RWPE2 (cell line): ENCODE measurements around the gene HOXB6.

Experiments used
- ATAC-seq: fragments of 200-7000 bp; cut with Tn5 transposase; 3 replicates; pipeline ENCODE4 v1.9.1; 2021; ENCODE audit warnings: low read depth
- DNase-seq: peaks from one replicate; pipeline ENCODE4 v3.0.0-alpha.2; 2020; ENCODE audit warnings: low spot score
- H3K27ac ChIP-seq: fragments of 450-650 bp; 2 replicates; pipeline ENCODE4 v1.5.1; 2017; ENCODE audit warnings: mild to moderate bottlenecking; ENCODE audit not compliant: poor library complexity, severe bottlenecking
- H3K27me3 ChIP-seq: fragments of 250-450 bp; sonication (Bioruptor Pico); 2 replicates; pipeline ENCODE4 v1.5.1; 2021; ENCODE audit warnings: mild to moderate bottlenecking, moderate library complexity; ENCODE audit not compliant: insufficient read depth, poor library complexity, severe bottlenecking
- H3K36me3 ChIP-seq: fragments of 250-450 bp; sonication (Bioruptor Pico); 2 replicates; pipeline ENCODE4 v1.5.1; 2020; ENCODE audit warnings: low read depth, mild to moderate bottlenecking, moderate library complexity
- H3K4me1 ChIP-seq: fragments of 250-450 bp; sonication (Bioruptor Pico); 2 replicates; pipeline ENCODE4 v1.5.1; 2021; ENCODE audit warnings: mild to moderate bottlenecking, moderate library complexity; ENCODE audit not compliant: insufficient read depth, poor library complexity, severe bottlenecking
- H3K4me3 ChIP-seq: fragments of 250-450 bp; sonication (Bioruptor Pico); 2 replicates; pipeline ENCODE4 v1.5.1; 2021; ENCODE audit warnings: mild to moderate bottlenecking, moderate library complexity; ENCODE audit not compliant: severe bottlenecking
- H3K9me3 ChIP-seq: fragments of 250-450 bp; sonication (Bioruptor Pico); 2 replicates; pipeline ENCODE4 v1.5.1; 2021; ENCODE audit warnings: mild to moderate bottlenecking, moderate library complexity; ENCODE audit not compliant: severe bottlenecking
- CTCF ChIP-seq: fragments of 450-650 bp; IDR thresholded peaks from one replicate; pipeline ENCODE4 v1.5.1; 2017; ENCODE audit warnings: mild to moderate bottlenecking, moderate library complexity; ENCODE audit not compliant: poor library complexity, severe bottlenecking

The HOXB6 gene

GRCh38 chr17:48575066-48575582, 29.7 kb downstream of the HOXB6 start:
- H3K36me3 ChIP-seq: peaks cover 5% of the 10 kb centered on the region
- H3K27ac ChIP-seq: no peak overlapping the region
- TF ChIP-seq CTCF: no peak
- no peak for ATAC-seq
- H3K27me3 ChIP-seq: no peaks in the 10 kb centered on the region
- H3K4me1 ChIP-seq: peaks cover 5% of the 10 kb centered on the region
- H3K9me3 ChIP-seq: no peaks in the 10 kb centered on the region
- no peak overlapping the region for H3K4me3 ChIP-seq
- DNase-seq: no peak

GRCh38 chr17:48574505-48575065, 30.2 kb downstream of the HOXB6 start:
- TF ChIP-seq CTCF: no peak
- Histone ChIP-seq H3K36me3 (peaks cover 5% of the 10 kb centered on the region), H3K9me3 (no peaks in the 10 kb centered on the region), H3K4me1 (peaks cover 5% of the 10 kb centered on the region), H3K4me3 (no peak overlapping the region), H3K27me3 (no peaks in the 10 kb centered on the region), H3K27ac (no peak overlapping the region)
- ATAC-seq (no peak), DNase-seq (no peak)

GRCh38 chr17:48571826-48572417, 32.9 kb downstream of the HOXB6 start:
- no peak for TF ChIP-seq CTCF
- ATAC-seq (no peak), DNase-seq (no peak)
- Histone ChIP-seq H3K27me3 (no peaks in the 10 kb centered on the region), H3K9me3 (no peaks in the 10 kb centered on the region), H3K4me3 (no peak overlapping the region), H3K27ac (no peak overlapping the region), H3K4me1 (peaks cover 5% of the 10 kb centered on the region), H3K36me3 (peaks cover 5% of the 10 kb centered on the region)

- no peaks in the 10 kb centered on the region for H3K27me3 ChIP-seq
- H3K27ac ChIP-seq: no peak overlapping the region
- no peak overlapping the region for H3K4me3 ChIP-seq
- peaks cover 4% of the 10 kb centered on the region for H3K36me3 ChIP-seq
- ATAC-seq (no peak), DNase-seq (no peak)
- TF ChIP-seq CTCF: no peak
- H3K4me1 ChIP-seq: peaks cover 5% of the 10 kb centered on the region
- H3K9me3 ChIP-seq: no peaks in the 10 kb centered on the region
Observed at GRCh38 chr17:48571024-48571818, 33.6 kb downstream of the HOXB6 start.
